Epithelial cell of alveolus of lung (primary cell): Measurements from ENCODE around the gene COX17. TPM values are rescaled to one million over a fixed set of nuclear protein-coding genes. Genes with fewer than 3 reads are reported as not detected.

Source experiments
- total RNA-seq: library from RNA; depleted of rRNA; stranded (reverse); fragments of >200 nt; gene quantifications from 2 replicates; pipeline ENCODE4 v1.2.1, GENCODE V29; 2015

Gene COX17
- total RNA-seq = 7.3 and 23.7 TPM in 2 replicates

GRCh38 chr3:119676771-119677640 lies at the start of gene COX17:
COX17 (minus strand) TSS chr3:119677406; CDS start chr3:119677310, 96 bp downstream.

GRCh38 chr3:119702530-119703527 lies 25.6 kb upstream of the COX17 start, which contains the start of gene CFAP91:
CFAP91 (plus strand) TSS chr3:119703022; CDS start chr3:119703099, 77 bp downstream.

GRCh38 chr3:119660474-119661440 lies 16.4 kb downstream of the COX17 start, which contains the start of gene POPDC2:
POPDC2 (minus strand) TSS chr3:119660589; CDS start chr3:119660423, 166 bp downstream.

Other genes starting within 250 kb of the COX17 start
- 31.0 and 64.1 TPM in 2 replicates for gene TMEM39A, start 213.8 kb downstream of the COX17 start, total RNA-seq
- gene POGLUT1, start 208.4 kb downstream of the COX17 start, total RNA-seq = 11.9 and 13.4 TPM in 2 replicates
- gene TIMMDC1, start 178.9 kb downstream of the COX17 start, total RNA-seq = 47.4 and 51.6 TPM in 2 replicates
- not detected in 2 replicates for gene CD80, start 117.8 kb downstream of the COX17 start, total RNA-seq
- 0.40 and 2.3 TPM in 2 replicates for gene ADPRH, start 97.9 kb downstream of the COX17 start, total RNA-seq
- not detected in 2 replicates for gene PLA1A, start 79.5 kb downstream of the COX17 start, total RNA-seq
- 0.13 TPM in 1 of 2 replicates, not detected in the other for gene POPDC2, start 16.8 kb downstream of the COX17 start, total RNA-seq
- gene CFAP91, start 25.6 kb upstream of the COX17 start, total RNA-seq = 0.32 and 1.4 TPM in 2 replicates
- gene NR1I2, start 104.7 kb upstream of the COX17 start, total RNA-seq = not detected in 2 replicates